CD1c-positive myeloid dendritic cell (primary cell): Measurements from ENCODE around the gene UGT1A9.

Experiments used
- DNase-seq: peaks from one replicate; pipeline ENCODE4 v3.0.0-alpha.2; 2016; ENCODE audit errors: extremely low spot score

The UGT1A9 gene

GRCh38 chr2:233796254-233796653 is 124.6 kb downstream of the UGT1A9 start:
- DNase-seq: no peak

GRCh38 chr2:233798335-233799086 is 126.8 kb downstream of the UGT1A9 start:
- no peak for DNase-seq

GRCh38 chr2:233799087-233799665 is 127.5 kb downstream of the UGT1A9 start:
- no peak for DNase-seq

GRCh38 chr2:233799716-233800115 is 128.0 kb downstream of the UGT1A9 start:
- no peak for DNase-seq

GRCh38 chr2:233800208-233800607 is 128.5 kb downstream of the UGT1A9 start:
- DNase-seq: no peak

- no peak for DNase-seq
Measured at GRCh38 chr2:233801357-233802131, 129.8 kb downstream of the UGT1A9 start.

- no peak for DNase-seq
Measured at GRCh38 chr2:233802132-233802815, 130.6 kb downstream of the UGT1A9 start.

GRCh38 chr2:233803292-233803911 is 131.7 kb downstream of the UGT1A9 start:
- no peak for DNase-seq

GRCh38 chr2:233803994-233804393 is 132.3 kb downstream of the UGT1A9 start:
- DNase-seq: no peak

- DNase-seq: no peak
Measured at GRCh38 chr2:233807215-233807865, 135.6 kb downstream of the UGT1A9 start.

- no peak for DNase-seq
Measured at GRCh38 chr2:233807966-233808935, 136.6 kb downstream of the UGT1A9 start.

GRCh38 chr2:233810385-233810784 is 138.7 kb downstream of the UGT1A9 start:
- DNase-seq: no peak

GRCh38 chr2:233811087-233811486 is 139.4 kb downstream of the UGT1A9 start:
- no peak for DNase-seq

- no peak for DNase-seq
Measured at GRCh38 chr2:233811732-233812131, 140.0 kb downstream of the UGT1A9 start.

- no peak for DNase-seq
Measured at GRCh38 chr2:233813236-233814055, 141.7 kb downstream of the UGT1A9 start.

- DNase-seq: no peak
Measured at GRCh38 chr2:233814056-233814835, 142.5 kb downstream of the UGT1A9 start.

- no peak for DNase-seq
Measured at GRCh38 chr2:233815861-233816260, 144.2 kb downstream of the UGT1A9 start.

- DNase-seq: no peak
Measured at GRCh38 chr2:233816334-233816733, 144.6 kb downstream of the UGT1A9 start.
